GM12878 (cell line): Measurements from ENCODE around the gene HLA-G. TPM values are rescaled to one million over a fixed set of nuclear protein-coding genes. Genes with fewer than 3 reads are reported as not detected.

Experiments used
- ATAC-seq: fragments of 200-7000 bp; cut with Tn5 transposase; 3 replicates; pipeline ENCODE4 v1.9.1; 2020; ENCODE audit warnings: mild to moderate bottlenecking, moderate library complexity
- BruUV-seq: library from RNA; stranded (reverse); fragments of 400-500 nt; replicated peaks from 2 replicates; lab custom pipeline; 2021; lab: Mats Ljungman, UMichigan
- CTCF ChIA-PET: fragments of 300-600 bp; sonication (Branson Sonifier 250); formaldehyde crosslinking; extraction: SDS; loops from one replicate; lab custom pipeline; 2021; ENCODE audit warnings: inconsistent platforms; lab: Yijun Ruan, JAX
- POLR2A ChIA-PET: fragments of 350-600 bp; formaldehyde crosslinking; extraction: SDS; loops from one replicate; lab custom pipeline; 2021; ENCODE audit warnings: inconsistent platforms; lab: Charles Lee
- RAD21 ChIA-PET: fragments of 300-600 bp; sonication (Branson Sonifier 250); formaldehyde crosslinking; loops from one replicate; lab custom pipeline; 2023; ENCODE audit warnings: antibody characterized with exemption; ENCODE audit not compliant: unreplicated experiment; lab: Charles Lee
- SMC1A ChIA-PET: fragments of 300-600 bp; sonication (Branson Sonifier 250); formaldehyde crosslinking; loops from one replicate; lab custom pipeline; 2023; ENCODE audit not compliant: unreplicated experiment, uncharacterized antibody; lab: Charles Lee
- DNase-seq: peaks from one replicate; pipeline ENCODE4 v3.0.0-alpha.2; 2011; ENCODE audit warnings: low read depth, low spot score
- FAIRE-seq: peaks from 3 replicates; lab custom pipeline; 2011; peaks lifted over from hg19 to GRCh38; lab: Jason Lieb, UNC
- H2AFZ ChIP-seq: 2 replicates; pipeline ENCODE4 v1.6.0; 2011; ENCODE audit warnings: low read depth, low read length, control low read depth; ENCODE audit not compliant: control insufficient read depth
- H3K27ac ChIP-seq: 2 replicates; pipeline ENCODE4 v1.5.1; 2011; ENCODE audit warnings: control low read depth; ENCODE audit not compliant: control insufficient read depth, insufficient read depth
- H3K27me3 ChIP-seq, 2 experiments: replicated peaks in 1 of 2; 2 replicates each; pipeline versions ENCODE4 v1.6.0 to v1.6.1; 2011; ENCODE audit warnings: low read length in 1 of 2; ENCODE audit not compliant: control insufficient read depth in 2 of 2, insufficient read depth in 2 of 2
- H3K36me3 ChIP-seq, 2 experiments: 2 replicates each; pipeline ENCODE4 v1.5.1; 2011; ENCODE audit warnings: low read length in 1 of 2; ENCODE audit not compliant: control insufficient read depth in 2 of 2, insufficient read depth in 2 of 2
- H3K4me1 ChIP-seq: 2 replicates; pipeline ENCODE4 v1.6.1; 2011; ENCODE audit warnings: mild to moderate bottlenecking, low read length, moderate library complexity, mixed read lengths; ENCODE audit not compliant: control insufficient read depth, insufficient read depth
- H3K4me2 ChIP-seq: 2 replicates; pipeline ENCODE4 v1.6.0; 2011; ENCODE audit warnings: control low read depth; ENCODE audit not compliant: control insufficient read depth, insufficient read depth
- H3K4me3 ChIP-seq: fragments of 200-600 bp; sonication (generic); 2 replicates; pipeline ENCODE4 v1.5.1; 2016
- H3K79me2 ChIP-seq: 2 replicates; pipeline ENCODE4 v1.6.0; 2011; ENCODE audit warnings: low read length; ENCODE audit not compliant: control insufficient read depth, insufficient read depth
- H3K9ac ChIP-seq: 2 replicates; pipeline ENCODE4 v1.8.0; 2011; ENCODE audit warnings: low read length, control low read depth, mixed read lengths; ENCODE audit not compliant: control insufficient read depth, insufficient read depth
- H3K9me3 ChIP-seq: replicated peaks from 3 replicates; pipeline ENCODE4 v1.5.1; 2011; ENCODE audit warnings: mild to moderate bottlenecking, low read length; ENCODE audit not compliant: control insufficient read depth, insufficient read depth
- H4K20me1 ChIP-seq: 2 replicates; pipeline ENCODE4 v1.6.0; 2011; ENCODE audit not compliant: control insufficient read depth, insufficient read depth
- CREM ChIP-seq: IDR thresholded peaks from 2 replicates; pipeline ENCODE4 v1.6.1; 2014; ENCODE audit warnings: antibody characterized with exemption, low read depth
- E4F1 ChIP-seq: fragments of 450-650 bp; IDR thresholded peaks from 2 replicates; pipeline ENCODE4 v1.6.1; 2018; ENCODE audit warnings: borderline replicate concordance, mild to moderate bottlenecking; ENCODE audit not compliant: partially characterized antibody
- HCFC1 ChIP-seq: fragments of 150-350 bp; IDR thresholded peaks from 2 replicates; pipeline ENCODE4 v1.6.1; 2014; ENCODE audit warnings: low read length
- MYC ChIP-seq: IDR thresholded peaks from 2 replicates; pipeline ENCODE4 v1.6.1; 2011; ENCODE audit warnings: mild to moderate bottlenecking, low read length, moderate library complexity, inconsistent platforms; ENCODE audit not compliant: insufficient read depth, insufficient replicate concordance, insufficient read length, severe bottlenecking
- NFXL1 ChIP-seq: fragments of 450-650 bp; IDR thresholded peaks from 2 replicates; pipeline ENCODE4 v1.6.1; 2017; ENCODE audit warnings: antibody characterized with exemption, mild to moderate bottlenecking, borderline replicate concordance
- NRF1 ChIP-seq: conservative IDR thresholded peaks from 2 replicates; pipeline ENCODE4 v1.6.1; 2011; ENCODE audit warnings: mild to moderate bottlenecking, low read depth, low read length, improper control_type of control experiment
- POU2F2 ChIP-seq: IDR thresholded peaks from 3 replicates; pipeline ENCODE4 v1.6.1; 2011; ENCODE audit warnings: low read depth, mild to moderate bottlenecking, low read length, borderline replicate concordance
- RBBP5 ChIP-seq: fragments of 200-600 bp; sonication (generic); conservative IDR thresholded peaks from 2 replicates; pipeline ENCODE4 v1.6.1; 2016
- RCOR1 ChIP-seq: conservative IDR thresholded peaks from 2 replicates; pipeline ENCODE4 v1.6.1; 2012; ENCODE audit warnings: low read depth, low read length, improper control_type of control experiment
- SKIL ChIP-seq: fragments of 450-650 bp; IDR thresholded peaks from 2 replicates; pipeline ENCODE4 v1.6.1; 2017; ENCODE audit warnings: mild to moderate bottlenecking, low read depth, inconsistent platforms; ENCODE audit not compliant: poor library complexity, severe bottlenecking
- SP1 ChIP-seq: IDR thresholded peaks from one replicate; pipeline ENCODE4 v1.6.1; 2011; ENCODE audit warnings: low read depth, low read length
- ZBED1 ChIP-seq: IDR thresholded peaks from 2 replicates; pipeline ENCODE4 v1.6.1; 2016; ENCODE audit warnings: borderline replicate concordance
- ZNF24 ChIP-seq: fragments of 450-650 bp; IDR thresholded peaks from 2 replicates; pipeline ENCODE4 v1.6.1; 2017; ENCODE audit warnings: antibody characterized with exemption, mild to moderate bottlenecking
- WGBS: methylation state at CpG from one replicate; pipeline ENCODE4 v1.1.6; 2016; ENCODE audit warnings: low lambda C conversion rate; ENCODE audit not compliant: insufficient replicate concordance, insufficient coverage; ENCODE audit errors: missing lambda C conversion rate; 5-methylcytosine and 5-hydroxymethylcytosine counted together
- in situ Hi-C: fragments of 300-500 bp; cut with MboI; formaldehyde crosslinking; loops from 9 replicates; pipeline ENCODE4 v1.14.3; 2018; ENCODE audit warnings: mixed read lengths
- intact Hi-C: fragments of 100-400 bp; cut with micrococcal nuclease; formaldehyde crosslinking; loops from one replicate; pipeline ENCODE4 v1.14.2; 2022; ENCODE audit not compliant: unreplicated experiment
- polyA plus RNA-seq, 11 experiments: library from polyadenylated mRNA; depleted of rRNA in 4 of 11; unstranded in 6 of 11; stranded (reverse) in 5 of 11; fragments of >200 nt; fragmentation: Nextera tagmentation in 4 of 11; fragmentation: Illumina TruSeq in 1 of 11; extraction: Ambion mirVana in 4 of 11; extraction: Trizol in 1 of 11; gene quantifications; 1 replicate in 1 of 11; 2 replicates in 10 of 11; pipeline versions ENCODE4 v1.2.1 to v1.2.3, GENCODE V29; 2011 to 2016; ENCODE audit warnings: inconsistent platforms in 2 of 11, missing spikeins in 2 of 11, low read depth in 1 of 11
- total RNA-seq, 4 experiments: library from RNA; depleted of rRNA in 3 of 4; stranded (reverse); fragments of >200 nt in 3 of 4; fragmentation: Illumina TruSeq in 1 of 4; extraction: Trizol in 1 of 4; gene quantifications; 2 replicates each; pipeline versions ENCODE4 v1.2.1 to v1.2.3, GENCODE V29; 2013 to 2021

The HLA-G gene
- total and polyA plus RNA-seq, 10 of the 15 experiments (the other 5 are each of a cell fraction or from before 2014, with no cell fraction given): 0.10 to 2.9 (median 1.3) TPM; not detected in 5

GRCh38 chr6:29825848-29826247 lies 1.8 kb upstream of the HLA-G start:
- SMC1A ChIA-PET: no interaction called here
- Histone ChIP-seq H3K4me1 (no peaks in the 10 kb centered on the region), H3K79me2 (no peaks in the 10 kb centered on the region), H4K20me1 (no peaks in the 10 kb centered on the region), H3K9me3 (no peaks in the 10 kb centered on the region), H3K36me3 (no peaks in the 10 kb centered on the region), H3K27me3 (peaks cover 3 to 4% of the 10 kb centered on the region in 2 experiments; a peak in 2 of 4 replicates), H3K27ac (no peak overlapping the region), H3K9ac (no peak overlapping the region), H2AFZ (no peak overlapping the region), H3K4me2 (no peak overlapping the region), H3K4me3 (no peak overlapping the region)
- ATAC-seq (no peak), DNase-seq (no peak), FAIRE-seq (no peak)
- WGBS: 51% methylated on average over 2 of the region's 2 CpGs
- CTCF ChIA-PET: no interaction called here
- POLR2A ChIA-PET: no interaction called here
- RAD21 ChIA-PET: no interaction called here
- BruUV-seq: no TSS peak
- in situ Hi-C loops: no loop called here
- intact Hi-C loops: no loop called here
- TF ChIP-seq RBBP5 (no peak), SP1 (no peak), CREM (no peak), ZBED1 (no peak)

GRCh38 chr6:29826271-29826670 lies 1.4 kb upstream of the HLA-G start:
- no peaks in the 10 kb centered on the region for H3K9me3 ChIP-seq
- FAIRE-seq: no peak
- intact Hi-C loops: no loop called here
- 0% methylated on average over 1 of the region's 1 CpG for whole genome bisulfite sequencing
- no TSS peak for BruUV-seq
- SMC1A ChIA-PET: no interaction called here
- H3K36me3 ChIP-seq: no peaks in the 10 kb centered on the region
- H2AFZ ChIP-seq: no peak overlapping the region
- H3K27ac ChIP-seq: no peak overlapping the region
- H3K27me3 ChIP-seq: peaks cover 3 to 4% of the 10 kb centered on the region in 2 experiments; a peak in 2 of 4 replicates
- H3K9ac ChIP-seq: no peak overlapping the region
- H4K20me1 ChIP-seq: no peaks in the 10 kb centered on the region
- no peaks in the 10 kb centered on the region for H3K79me2 ChIP-seq
- H3K4me2 ChIP-seq: no peak overlapping the region
- no peaks in the 10 kb centered on the region for H3K4me1 ChIP-seq
- no peak overlapping the region for H3K4me3 ChIP-seq
- POLR2A ChIA-PET: no interaction called here
- DNase-seq: no peak
- in situ Hi-C loops: no loop called here
- RAD21 ChIA-PET: no interaction called here
- no peak for ATAC-seq
- CTCF ChIA-PET: no interaction called here
- TF ChIP-seq E4F1 (no peak), POU2F2 (no peak), RCOR1 (no peak), HCFC1 (no peak), NFXL1 (no peak), SKIL (no peak), ZNF24 (no peak), NRF1 (no peak), MYC (no peak)
